Activated T-helper 2 cell treated with anti-CD3 and anti-CD28 coated beads, Interferon-gamma antibody, Interleukin-2, Interleukin-4, amounts not matched to agents 10 μg/mL and 5 μg/mL and 100 μg/mL, durations not matched to agents 14 hours and 24 hours and 36 hours (primary cell): ENCODE measurements around the gene GOPC. TPM values are rescaled to one million over a fixed set of nuclear protein-coding genes. Genes with fewer than 3 reads are reported as not detected.
"Not testable (repeated sequence)": the region's sequence is repeated elsewhere in the genome, so short reads cannot be mapped to it uniquely, and the experiment has no call there.

Experiments used
- DNase-seq: peaks from one replicate; pipeline ENCODE4 v3.0.0; 2021; ENCODE audit warnings: low spot score
- H3K27ac Mint-ChIP-seq: one replicate; pipeline ENCODE4 v1.8.0; 2021; ENCODE audit warnings: mixed read lengths
- H3K27me3 Mint-ChIP-seq: one replicate; pipeline ENCODE4 v1.8.0; 2021; ENCODE audit warnings: low read depth, mixed read lengths
- H3K36me3 Mint-ChIP-seq: one replicate; pipeline ENCODE4 v1.8.0; 2021; ENCODE audit warnings: low read depth, mixed read lengths
- H3K4me1 Mint-ChIP-seq: one replicate; pipeline ENCODE4 v1.8.0; 2021; ENCODE audit warnings: low read depth, mixed read lengths
- H3K4me3 Mint-ChIP-seq: one replicate; pipeline ENCODE4 v1.8.0; 2021; ENCODE audit warnings: low read depth, mild to moderate bottlenecking, moderate library complexity, mixed read lengths
- H3K9me3 Mint-ChIP-seq: one replicate; pipeline ENCODE4 v1.8.0; 2021; ENCODE audit warnings: mixed read lengths
- intact Hi-C: fragments of 100-400 bp; cut with micrococcal nuclease; formaldehyde crosslinking; loops from one replicate; pipeline ENCODE4 v1.15.1; 2023
- total RNA-seq: library from RNA; stranded (reverse); gene quantifications from 2 replicates; pipeline ENCODE4 v1.2.3, GENCODE V29; 2022

The GOPC gene
- total RNA-seq, result 22.9 and 24.2 TPM in 2 replicates

GRCh38 chr6:117602151-117602898, at the start of gene GOPC:
GOPC (minus strand) TSS chr6:117602511; CDS start chr6:117602288, 223 bp downstream.
- peak; percentile 95 for DNase-seq
- peak within 1 kb of the TSS; percentile 97 for H3K4me3 Mint-ChIP-seq
- peaks cover 32% of the 10 kb centered on the region for H3K4me1 Mint-ChIP-seq
- H3K27ac Mint-ChIP-seq, result peak within 1 kb of the TSS; percentile 99
- peaks cover 5% of the 10 kb centered on the region for H3K9me3 Mint-ChIP-seq
- intact Hi-C loops, result loop anchor here (1.0 to 5.0 kb wide), 6 partner anchors 54 to 1475 kb away; partner anchors contain the start of genes ASF1A, DCBLD1, FAM184A and NUS1
- H3K36me3 Mint-ChIP-seq, result peaks cover 21% of the 10 kb centered on the region
- no peaks in the 10 kb centered on the region for H3K27me3 Mint-ChIP-seq

GRCh38 chr6:117651984-117652383, 49.7 kb upstream of the GOPC start:
- DNase-seq, H3K4me1 Mint-ChIP-seq, H3K4me3 Mint-ChIP-seq, intact Hi-C loops, H3K9me3 Mint-ChIP-seq, H3K27me3 Mint-ChIP-seq, H3K27ac Mint-ChIP-seq, H3K36me3 Mint-ChIP-seq: not testable (repeated sequence)

- H3K27ac Mint-ChIP-seq, result no peak overlapping the region
- H3K27me3 Mint-ChIP-seq, result no peaks in the 10 kb centered on the region
- no peaks in the 10 kb centered on the region for H3K4me1 Mint-ChIP-seq
- H3K4me3 Mint-ChIP-seq, result no peak overlapping the region
- intact Hi-C loops, result no loop called here
- H3K36me3 Mint-ChIP-seq, result no peaks in the 10 kb centered on the region
- H3K9me3 Mint-ChIP-seq, result no peaks in the 10 kb centered on the region
- DNase-seq, result no peak
Observed at GRCh38 chr6:117642976-117643375, 40.7 kb upstream of the GOPC start.

GRCh38 chr6:117637770-117638169, 35.5 kb upstream of the GOPC start:
- intact Hi-C loops, result no loop called here
- H3K36me3 Mint-ChIP-seq, result no peaks in the 10 kb centered on the region
- peaks cover 2% of the 10 kb centered on the region for H3K27me3 Mint-ChIP-seq
- no peaks in the 10 kb centered on the region for H3K9me3 Mint-ChIP-seq
- no peak for DNase-seq
- no peak overlapping the region for H3K27ac Mint-ChIP-seq
- no peaks in the 10 kb centered on the region for H3K4me1 Mint-ChIP-seq
- H3K4me3 Mint-ChIP-seq, result no peak overlapping the region

- H3K9me3 Mint-ChIP-seq, result peaks cover 20% of the 10 kb centered on the region
- DNase-seq, result no peak
- peaks cover 3% of the 10 kb centered on the region for H3K36me3 Mint-ChIP-seq
- H3K4me3 Mint-ChIP-seq, result no peak overlapping the region
- H3K27me3 Mint-ChIP-seq, result peaks cover 6% of the 10 kb centered on the region
- H3K27ac Mint-ChIP-seq, result no peak overlapping the region
- intact Hi-C loops, result no loop called here
- H3K4me1 Mint-ChIP-seq, result no peaks in the 10 kb centered on the region
Observed at GRCh38 chr6:117629119-117629660, 26.9 kb upstream of the GOPC start.

- Mint-ChIP-seq H3K36me3 (peaks cover 3% of the 10 kb centered on the region), H3K4me3 (no peak overlapping the region), H3K4me1 (no peaks in the 10 kb centered on the region), H3K27me3 (peaks cover 6% of the 10 kb centered on the region), H3K27ac (no peak overlapping the region), H3K9me3 (peaks cover 31% of the 10 kb centered on the region)
- no peak for DNase-seq
- intact Hi-C loops, result no loop called here
Observed at GRCh38 chr6:117627533-117627932, 25.2 kb upstream of the GOPC start.

- Mint-ChIP-seq H3K4me3 (no peak overlapping the region), H3K27ac (no peak overlapping the region), H3K4me1 (no peaks in the 10 kb centered on the region), H3K9me3 (peaks cover 31% of the 10 kb centered on the region), H3K27me3 (peaks cover 2% of the 10 kb centered on the region), H3K36me3 (peaks cover 3% of the 10 kb centered on the region)
- intact Hi-C loops, result no loop called here
- DNase-seq, result no peak
Observed at GRCh38 chr6:117624869-117625481, 22.7 kb upstream of the GOPC start.

GRCh38 chr6:117619178-117619577, 16.9 kb upstream of the GOPC start:
- no peak overlapping the region for H3K27ac Mint-ChIP-seq
- H3K4me3 Mint-ChIP-seq, result no peak overlapping the region
- H3K9me3 Mint-ChIP-seq, result peaks cover 15% of the 10 kb centered on the region
- no peaks in the 10 kb centered on the region for H3K36me3 Mint-ChIP-seq
- H3K4me1 Mint-ChIP-seq, result peaks cover 8% of the 10 kb centered on the region
- H3K27me3 Mint-ChIP-seq, result no peaks in the 10 kb centered on the region
- DNase-seq, result no peak
- intact Hi-C loops, result no loop called here

GRCh38 chr6:117617210-117618035, 15.1 kb upstream of the GOPC start:
- H3K4me3 Mint-ChIP-seq, result no peak overlapping the region

GRCh38 chr6:117616391-117617209, 14.3 kb upstream of the GOPC start:
- peaks cover 7% of the 10 kb centered on the region for H3K27me3 Mint-ChIP-seq
- intact Hi-C loops, result no loop called here
- H3K9me3 Mint-ChIP-seq, result peaks cover 4% of the 10 kb centered on the region
- H3K4me1 Mint-ChIP-seq, result peaks cover 20% of the 10 kb centered on the region
- no peak overlapping the region for H3K4me3 Mint-ChIP-seq
- H3K36me3 Mint-ChIP-seq, result no peaks in the 10 kb centered on the region
- no peak for DNase-seq
- peak overlapping the region; percentile 29 for H3K27ac Mint-ChIP-seq

More at GRCh38 chr6:117617210-117618035, 15.1 kb upstream of the GOPC start:
- no peak for DNase-seq
- intact Hi-C loops, result no loop called here
- Mint-ChIP-seq H3K36me3 (no peaks in the 10 kb centered on the region), H3K27ac (peak overlapping the region; percentile 56), H3K4me1 (peaks cover 20% of the 10 kb centered on the region), H3K9me3 (peaks cover 4% of the 10 kb centered on the region), H3K27me3 (peaks cover 3% of the 10 kb centered on the region)

- Mint-ChIP-seq H3K4me1 (peaks cover 20% of the 10 kb centered on the region), H3K27me3 (peaks cover 7% of the 10 kb centered on the region), H3K27ac (peak overlapping the region; percentile 29), H3K4me3 (no peak overlapping the region), H3K36me3 (no peaks in the 10 kb centered on the region), H3K9me3 (peaks cover 4% of the 10 kb centered on the region)
- DNase-seq, result no peak
- intact Hi-C loops, result no loop called here
Observed at GRCh38 chr6:117615750-117616390, 13.6 kb upstream of the GOPC start.
